ENCODE measurements around the gene CPOX. TPM values are rescaled to one million over a fixed set of nuclear protein-coding genes. Genes with fewer than 3 reads are reported as not detected.

Gene CPOX
- total RNA-seq, 2 experiments from 2014 or later: 40.5 to 45.3 TPM

DNA sequence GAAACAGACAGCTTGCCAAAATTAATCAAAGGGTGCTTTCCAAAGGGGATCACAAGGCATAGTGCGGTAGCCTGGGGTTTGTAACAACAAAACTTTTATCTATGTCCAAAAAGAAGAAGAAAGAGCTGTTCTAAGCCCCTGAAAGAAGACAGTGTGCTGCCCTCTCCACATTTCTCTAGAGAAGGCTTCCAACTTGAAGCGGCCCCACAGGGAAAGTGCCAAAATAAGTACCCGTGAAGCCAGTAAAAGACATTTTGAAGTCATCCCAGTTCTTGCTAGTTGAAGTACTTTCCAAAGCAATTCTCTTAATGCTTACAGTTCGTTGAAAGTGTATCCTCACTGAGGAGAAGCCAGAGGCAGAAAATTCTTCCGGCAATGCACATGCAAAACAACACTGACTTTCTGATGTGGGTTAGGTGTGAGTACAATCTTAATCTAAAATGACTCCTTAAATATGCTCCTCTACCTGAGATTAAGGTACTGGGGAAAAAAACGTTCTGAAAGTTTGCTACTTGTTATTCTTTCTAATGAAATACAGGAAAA, 40.3 kb downstream of the CPOX start:
- no peak for DNase-seq
- CTCF ChIA-PET: interaction anchor here (1.3 to 1.5 kb wide), 2 partner anchors 12 to 17 kb away, joined by 3 to 5 read pairs; no protein-coding TSS in a partner anchor
- Mint-ChIP-seq H3K4me1 (ENCODE audit: low read depth) (peaks cover 79% of the 10 kb centered on the region), H3K4me3 (peak overlapping the region; percentile 67), H3K36me3 (ENCODE audit: low read depth) (peaks cover 34% of the 10 kb centered on the region), H3K27me3 (no peaks in the 10 kb centered on the region), H3K9me3 (no peaks in the 10 kb centered on the region), H3K27ac (peak overlapping the region; percentile 97)
- intact Hi-C loops (cut with micrococcal nuclease): no loop called here
- TF ChIP-seq, protein P1, sequence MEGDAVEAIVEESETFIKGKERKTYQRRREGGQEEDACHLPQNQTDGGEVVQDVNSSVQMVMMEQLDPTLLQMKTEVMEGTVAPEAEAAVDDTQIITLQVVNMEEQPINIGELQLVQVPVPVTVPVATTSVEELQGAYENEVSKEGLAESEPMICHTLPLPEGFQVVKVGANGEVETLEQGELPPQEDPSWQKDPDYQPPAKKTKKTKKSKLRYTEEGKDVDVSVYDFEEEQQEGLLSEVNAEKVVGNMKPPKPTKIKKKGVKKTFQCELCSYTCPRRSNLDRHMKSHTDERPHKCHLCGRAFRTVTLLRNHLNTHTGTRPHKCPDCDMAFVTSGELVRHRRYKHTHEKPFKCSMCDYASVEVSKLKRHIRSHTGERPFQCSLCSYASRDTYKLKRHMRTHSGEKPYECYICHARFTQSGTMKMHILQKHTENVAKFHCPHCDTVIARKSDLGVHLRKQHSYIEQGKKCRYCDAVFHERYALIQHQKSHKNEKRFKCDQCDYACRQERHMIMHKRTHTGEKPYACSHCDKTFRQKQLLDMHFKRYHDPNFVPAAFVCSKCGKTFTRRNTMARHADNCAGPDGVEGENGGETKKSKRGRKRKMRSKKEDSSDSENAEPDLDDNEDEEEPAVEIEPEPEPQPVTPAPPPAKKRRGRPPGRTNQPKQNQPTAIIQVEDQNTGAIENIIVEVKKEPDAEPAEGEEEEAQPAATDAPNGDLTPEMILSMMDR (IDR thresholded peaks at IDR 0.05): no peak
- no peak for ATAC-seq
- POLR2A ChIA-PET: interaction anchor here (1.1 to 13.9 kb wide), 5 partner anchors 10 to 31 kb away, joined by 3 to 204 read pairs (median 4); partner anchors contain the start of genes CLDND1 and GPR15

DNA sequence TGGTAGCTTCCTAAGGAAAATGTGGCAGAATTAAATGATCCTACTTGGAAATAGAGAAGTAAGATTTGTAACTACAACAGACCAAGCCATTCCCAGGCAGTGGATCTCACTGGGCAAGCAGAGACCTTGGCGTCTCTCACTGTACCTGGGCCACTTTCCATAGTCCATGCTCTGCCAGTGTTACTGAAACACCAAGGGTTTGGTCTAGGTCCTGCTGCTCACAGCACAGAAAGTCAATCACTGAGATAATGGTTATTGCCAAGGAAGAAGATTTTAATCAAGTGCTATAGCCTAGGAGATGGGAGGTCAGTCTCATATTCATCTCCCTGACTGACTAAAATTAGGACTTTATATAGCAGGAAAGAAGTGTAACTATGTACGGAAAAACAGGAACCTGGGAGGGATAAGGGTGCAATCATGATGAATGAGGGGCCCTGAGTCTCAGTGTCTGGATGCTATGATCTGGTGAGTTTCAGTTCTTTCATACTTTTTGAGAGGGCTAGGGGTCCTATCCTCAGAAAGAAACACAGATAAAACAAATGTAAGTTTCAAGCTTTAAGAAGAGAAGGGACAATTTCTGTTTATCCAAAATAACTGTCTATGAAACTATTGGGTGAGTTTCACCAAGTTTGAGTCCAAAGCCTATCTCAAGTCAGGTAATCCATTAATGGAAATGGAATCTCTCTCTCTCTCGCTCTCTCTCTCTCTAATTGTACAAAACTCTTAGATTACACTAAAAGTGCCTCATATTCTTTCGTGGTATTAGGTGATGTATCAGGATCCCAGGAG, 41.0 kb downstream of the CPOX start:
- TF ChIP-seq, protein P1 (IDR thresholded peaks at IDR 0.05): no peak
- Mint-ChIP-seq H3K36me3 (ENCODE audit: low read depth) (peaks cover 34% of the 10 kb centered on the region), H3K9me3 (no peaks in the 10 kb centered on the region), H3K4me3 (peak overlapping the region; percentile 67), H3K27ac (peak overlapping the region; percentile 97), H3K27me3 (no peaks in the 10 kb centered on the region), H3K4me1 (ENCODE audit: low read depth) (peaks cover 73% of the 10 kb centered on the region)
- ATAC-seq: no peak
- ChIA-PET CTCF (interaction anchor here (1.3 to 1.4 kb wide), 2 partner anchors 10 to 13 kb away, joined by 3 to 4 read pairs; no protein-coding TSS in a partner anchor), POLR2A (interaction anchor here (1.1 to 13.9 kb wide), 5 partner anchors 11 to 30 kb away, joined by 3 to 204 read pairs (median 4); partner anchors contain the start of genes CLDND1 and GPR15)
- DNase-seq: no peak
- intact Hi-C loops (cut with micrococcal nuclease): no loop called here

DNA sequence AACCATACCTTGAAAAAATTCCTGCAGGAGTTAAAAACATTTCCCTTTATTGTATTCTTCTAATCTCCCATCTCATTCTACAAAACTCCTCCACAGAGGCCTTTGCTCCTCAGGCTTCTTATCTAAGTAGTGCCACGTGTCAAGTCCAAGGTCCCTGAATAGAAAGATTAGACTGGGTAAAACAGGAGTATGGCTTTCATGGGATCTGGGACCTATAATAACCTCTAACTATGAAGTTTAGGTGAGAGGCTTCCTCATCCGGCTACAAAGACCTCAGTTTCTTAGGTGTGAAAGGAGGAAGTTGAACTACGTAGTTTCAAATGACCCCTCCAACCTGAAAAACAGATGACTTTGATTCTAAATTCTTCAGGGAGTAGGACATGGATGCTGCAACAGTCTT, 41.7 kb downstream of the CPOX start:
- H3K4me1 Mint-ChIP-seq (ENCODE audit: low read depth): peaks cover 66% of the 10 kb centered on the region
- H3K9me3 Mint-ChIP-seq: no peaks in the 10 kb centered on the region
- H3K27me3 Mint-ChIP-seq: no peaks in the 10 kb centered on the region
- no peak for DNase-seq
- no peak for ATAC-seq
- intact Hi-C loops (cut with micrococcal nuclease): no loop called here
- H3K27ac Mint-ChIP-seq: peak overlapping the region; percentile 97
- peaks cover 34% of the 10 kb centered on the region for H3K36me3 Mint-ChIP-seq (ENCODE audit: low read depth)
- peak overlapping the region; percentile 24 for H3K4me3 Mint-ChIP-seq
- TF ChIP-seq, protein P1 (IDR thresholded peaks at IDR 0.05): no peak
- ChIA-PET CTCF (interaction anchor here (1.4 kb wide), 1 partner anchor 9 kb away, joined by 4 read pairs; no protein-coding TSS in a partner anchor), POLR2A (interaction anchor here (1.0 to 13.9 kb wide), 4 partner anchors 12 to 29 kb away, joined by 3 to 204 read pairs (median 8); partner anchors contain the start of genes CLDND1 and GPR15)

DNA sequence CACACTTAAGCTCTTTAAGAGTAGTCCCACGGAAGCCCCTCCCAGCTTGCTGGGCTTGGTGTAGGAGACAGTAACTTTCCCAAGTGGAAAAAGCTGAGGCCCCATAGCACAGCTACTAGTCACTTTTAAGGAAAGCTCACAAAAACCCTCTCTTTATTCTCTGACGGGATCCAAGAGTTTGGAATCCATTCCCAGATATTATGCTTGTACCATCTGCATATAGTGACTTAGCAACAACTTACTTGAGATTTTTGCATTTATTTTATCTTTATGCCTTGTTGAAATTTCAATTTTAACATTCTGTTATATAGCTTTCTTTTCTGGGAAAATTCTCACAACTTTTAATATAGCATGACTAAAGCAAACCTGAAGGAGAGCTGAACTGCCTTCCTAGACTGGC, 42.2 kb downstream of the CPOX start:
- Mint-ChIP-seq H3K27me3 (no peaks in the 10 kb centered on the region), H3K9me3 (no peaks in the 10 kb centered on the region), H3K36me3 (ENCODE audit: low read depth) (peaks cover 34% of the 10 kb centered on the region), H3K27ac (peak overlapping the region; percentile 97), H3K4me1 (ENCODE audit: low read depth) (peaks cover 64% of the 10 kb centered on the region), H3K4me3 (no peak overlapping the region)
- TF ChIP-seq, protein P1 (IDR thresholded peaks at IDR 0.05): no peak
- no peak for DNase-seq
- CTCF ChIA-PET: interaction anchor here (1.4 to 1.9 kb wide), 2 partner anchors 9 to 21 kb away, joined by 4 to 6 read pairs; no protein-coding TSS in a partner anchor
- no peak for ATAC-seq
- intact Hi-C loops (cut with micrococcal nuclease): no loop called here
- POLR2A ChIA-PET: interaction anchor here (1.0 to 13.9 kb wide), 4 partner anchors 13 to 29 kb away, joined by 3 to 204 read pairs (median 8); partner anchors contain the start of genes CLDND1 and GPR15
